RCC 7860 (cell line): Measurements from ENCODE around the gene TBL3.
"Not testable (repeated sequence)": the region's sequence is repeated elsewhere in the genome, so short reads cannot be mapped to it uniquely, and the experiment has no call there.

ENCODE experiments used
- DNase-seq: peaks from one replicate; pipeline ENCODE4 v3.0.0-alpha.2; 2015; ENCODE audit warnings: low spot score
- FAIRE-seq: peaks from 2 replicates; lab custom pipeline; 2012; peaks lifted over from hg19 to GRCh38; lab: Jason Lieb, UNC

Gene TBL3

DNA sequence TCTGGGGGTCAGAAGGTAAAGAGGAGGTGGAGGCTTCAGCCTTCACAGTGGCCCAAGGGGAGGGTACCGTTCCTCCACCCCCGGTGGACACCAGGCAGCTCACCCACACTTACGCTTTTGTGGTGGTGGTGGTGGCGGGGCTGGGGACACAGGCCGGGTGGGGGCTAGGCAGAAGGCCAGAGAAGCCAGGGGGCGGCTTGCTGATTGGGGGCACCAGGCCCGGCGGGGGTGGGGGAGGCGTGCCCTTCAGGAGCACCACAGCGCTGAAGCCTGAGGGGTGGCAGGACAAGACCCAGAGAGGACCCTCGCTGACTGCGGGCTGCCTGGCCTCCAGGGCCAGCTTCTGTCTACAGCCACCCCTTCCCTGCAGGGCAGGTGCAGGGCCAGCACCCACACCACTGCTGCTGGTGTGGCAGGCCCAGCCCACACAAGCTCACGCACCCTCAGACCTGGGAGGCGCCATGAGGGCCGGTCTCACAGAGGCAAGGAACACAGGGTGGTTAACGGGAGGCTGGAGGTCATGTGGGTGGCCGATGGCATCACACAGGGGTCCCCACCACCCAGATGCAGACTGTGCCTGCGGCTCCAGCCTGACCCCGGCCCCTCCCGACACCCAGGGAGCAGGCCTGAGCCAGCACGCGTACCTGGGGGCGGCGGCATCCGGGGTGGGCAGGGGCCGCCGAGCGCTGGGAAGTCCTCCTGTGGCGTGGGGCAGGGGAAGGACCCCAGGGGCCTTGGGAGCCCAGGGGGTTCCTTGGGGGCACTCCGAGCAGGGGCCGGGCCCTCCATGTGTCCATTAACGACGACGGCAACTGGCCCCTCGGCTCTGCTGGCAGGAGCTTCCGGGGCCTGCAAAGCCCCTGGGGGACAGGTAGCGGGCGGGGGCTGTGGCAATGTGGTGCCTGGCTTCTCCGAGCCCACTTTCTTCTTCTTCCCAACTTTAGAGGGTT lies 27.3 kb downstream of the TBL3 start:
- DNase-seq, result no peak
- no peak for FAIRE-seq

DNA sequence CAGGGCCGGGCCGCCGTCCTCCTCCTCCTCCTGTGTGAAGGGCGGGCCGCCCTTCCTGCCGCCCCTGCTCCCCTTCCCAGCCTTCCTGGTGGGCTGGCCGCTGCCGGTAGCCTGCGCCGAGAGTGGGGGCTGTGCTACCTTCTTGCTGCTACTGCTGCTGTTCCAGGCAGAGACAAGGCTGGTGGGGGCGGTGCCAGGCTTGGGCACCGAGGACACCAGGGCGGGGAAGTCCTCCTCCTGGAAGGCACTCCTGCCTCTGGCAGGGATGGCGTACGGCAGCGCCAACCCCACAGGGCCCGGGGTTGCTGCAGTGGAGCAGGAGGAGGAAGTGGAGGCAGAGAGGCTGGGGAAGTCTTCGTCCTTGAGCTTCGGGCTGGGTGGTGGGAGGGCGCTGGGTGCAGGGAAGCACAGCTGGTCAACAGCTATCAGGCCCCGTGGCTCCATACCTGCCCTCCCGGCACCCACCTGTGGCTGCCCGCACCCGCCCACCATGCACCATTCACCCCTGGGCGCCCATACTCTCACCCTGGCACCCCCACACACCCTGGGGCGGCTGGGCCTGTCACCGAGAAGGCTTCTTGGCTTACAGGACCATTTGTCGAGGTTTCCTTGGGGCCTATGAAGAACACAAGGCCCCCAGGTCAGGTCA lies 28.1 kb downstream of the TBL3 start:
- no peak for FAIRE-seq
- DNase-seq, result no peak

DNA sequence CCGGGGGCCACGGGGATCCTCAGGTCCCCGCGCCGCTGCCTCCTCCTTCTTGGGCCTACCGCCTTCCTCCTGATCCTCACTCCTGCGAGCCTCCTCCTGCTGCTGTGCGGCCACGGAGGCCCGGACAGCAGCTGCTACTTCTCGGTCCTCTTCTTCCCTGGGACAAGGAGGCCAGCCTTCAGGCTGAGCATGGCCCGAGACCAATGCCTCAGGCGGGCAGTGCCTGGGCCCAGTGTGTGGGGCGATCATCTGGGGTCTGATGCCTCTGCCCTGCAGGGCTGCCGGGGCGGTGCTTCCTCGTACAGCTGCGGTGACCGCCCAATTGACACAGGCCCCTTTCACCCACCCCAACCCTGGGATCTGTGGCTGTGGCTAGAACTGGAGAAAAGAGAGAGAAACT lies 29.2 kb downstream of the TBL3 start:
- no peak for DNase-seq
- FAIRE-seq, result no peak

DNA sequence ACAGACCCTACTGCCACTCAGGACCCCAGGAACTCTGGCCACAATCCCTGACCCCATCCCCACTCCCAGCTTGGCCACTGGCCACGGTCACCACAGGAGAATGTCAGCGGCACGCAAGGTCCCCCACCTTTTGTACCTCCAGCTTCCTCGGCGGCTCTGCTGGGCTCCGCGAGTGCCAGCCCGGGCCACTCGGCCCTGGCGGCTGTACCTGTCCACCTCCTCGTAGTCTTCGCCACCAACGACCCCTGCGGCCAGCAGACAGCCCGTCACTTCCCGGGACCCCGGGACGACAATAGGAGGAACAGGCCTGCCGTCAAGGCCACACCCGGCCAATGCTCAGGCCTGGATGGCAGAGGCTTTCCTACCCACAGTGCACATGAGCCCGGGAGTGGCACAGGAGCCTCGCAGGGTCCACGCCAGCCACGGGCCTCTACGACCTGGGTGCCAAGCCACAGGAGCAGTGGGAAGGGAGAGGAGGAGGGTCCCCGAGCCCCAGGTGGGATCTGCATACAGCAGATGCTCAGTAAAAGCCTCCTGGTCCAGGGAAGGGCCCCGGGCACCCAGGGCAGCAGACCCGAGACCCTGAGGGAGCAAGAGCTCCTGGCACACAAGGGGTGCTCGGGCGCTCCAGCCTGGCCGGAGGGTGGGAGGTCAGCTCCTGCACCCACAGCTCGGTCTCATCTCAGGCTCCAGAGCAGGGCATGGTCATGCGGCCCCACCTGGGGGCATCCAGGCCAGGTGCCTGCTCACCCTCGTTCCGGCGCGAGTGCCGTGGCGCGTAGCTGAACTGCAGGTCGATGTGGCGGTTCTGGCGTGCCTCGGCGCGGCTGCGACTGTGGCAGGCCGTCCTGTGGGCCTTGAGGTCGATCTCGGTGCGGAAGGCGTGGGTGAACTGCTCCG lies 29.9 kb downstream of the TBL3 start:
- DNase-seq, result no peak
- FAIRE-seq, result no peak

DNA sequence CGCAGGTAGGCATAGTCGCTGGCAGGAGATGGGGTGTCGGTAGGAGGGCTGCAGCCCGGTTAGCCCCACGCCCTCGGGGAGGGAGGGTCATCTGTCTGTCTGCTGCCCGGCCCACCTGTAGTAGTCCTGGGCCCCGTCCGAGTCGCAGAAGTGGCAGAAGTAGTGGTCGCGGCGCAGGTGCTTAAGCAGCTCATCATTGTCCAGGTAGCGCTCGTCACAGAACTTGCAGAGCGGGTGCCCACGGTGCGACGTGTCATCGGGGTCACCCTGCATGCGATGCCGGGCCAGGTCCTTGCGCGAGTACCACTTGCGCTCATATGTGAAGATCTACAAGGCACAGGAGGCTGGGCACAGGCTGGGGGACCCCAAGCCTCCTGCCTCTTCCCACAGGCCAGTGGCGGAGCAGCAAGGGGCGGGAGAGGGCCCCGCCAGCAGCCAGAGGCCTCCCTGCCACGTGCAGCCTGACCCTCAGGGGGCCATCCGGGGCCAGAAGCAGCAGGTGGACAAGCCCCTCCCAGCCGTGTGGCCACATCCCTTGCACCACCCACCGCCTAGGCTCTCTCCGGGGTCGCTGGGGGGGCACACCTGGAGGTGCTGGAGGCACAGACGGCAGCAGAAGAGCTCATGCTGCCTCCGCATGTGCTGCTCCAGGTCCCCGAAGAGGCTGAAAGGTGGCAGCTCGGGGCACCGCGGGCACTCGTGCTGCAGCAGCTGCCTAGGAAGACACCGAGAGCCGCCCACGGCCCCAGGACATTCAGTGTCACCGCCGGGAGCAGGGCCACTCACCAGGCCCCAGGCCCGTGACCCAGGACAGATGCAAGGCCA lies 30.8 kb downstream of the TBL3 start:
- FAIRE-seq (no peak), DNase-seq (no peak)

DNA sequence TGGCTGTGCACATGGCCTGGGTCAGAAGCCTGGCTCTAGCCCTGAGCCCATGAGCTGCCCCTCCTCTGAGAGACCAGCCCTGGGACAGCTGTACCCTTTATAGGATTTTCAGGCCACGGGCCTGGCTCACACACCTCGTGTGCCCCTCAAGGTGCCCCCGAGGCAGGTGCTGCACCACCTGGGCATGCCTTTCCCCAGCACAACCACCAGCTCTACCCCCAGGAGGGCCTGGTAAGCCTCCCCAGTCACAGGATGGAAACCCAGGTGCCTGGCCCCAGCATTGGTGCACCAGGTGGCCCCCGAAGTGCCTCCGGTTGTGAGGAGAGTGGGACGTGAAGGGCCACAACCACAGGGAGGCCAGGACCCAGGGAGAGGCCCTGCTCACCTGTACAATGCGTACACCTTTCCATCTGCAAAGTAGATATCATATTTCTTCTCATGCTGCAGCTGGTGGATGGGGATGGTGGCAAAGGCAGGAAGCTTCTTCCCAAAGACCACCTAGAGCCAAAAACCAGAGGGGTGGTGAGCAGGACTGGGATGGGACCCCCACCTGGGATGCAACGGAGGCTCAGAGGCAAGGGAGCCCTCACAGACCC lies 31.5 kb downstream of the TBL3 start:
- FAIRE-seq, result no peak
- DNase-seq, result no peak

DNA sequence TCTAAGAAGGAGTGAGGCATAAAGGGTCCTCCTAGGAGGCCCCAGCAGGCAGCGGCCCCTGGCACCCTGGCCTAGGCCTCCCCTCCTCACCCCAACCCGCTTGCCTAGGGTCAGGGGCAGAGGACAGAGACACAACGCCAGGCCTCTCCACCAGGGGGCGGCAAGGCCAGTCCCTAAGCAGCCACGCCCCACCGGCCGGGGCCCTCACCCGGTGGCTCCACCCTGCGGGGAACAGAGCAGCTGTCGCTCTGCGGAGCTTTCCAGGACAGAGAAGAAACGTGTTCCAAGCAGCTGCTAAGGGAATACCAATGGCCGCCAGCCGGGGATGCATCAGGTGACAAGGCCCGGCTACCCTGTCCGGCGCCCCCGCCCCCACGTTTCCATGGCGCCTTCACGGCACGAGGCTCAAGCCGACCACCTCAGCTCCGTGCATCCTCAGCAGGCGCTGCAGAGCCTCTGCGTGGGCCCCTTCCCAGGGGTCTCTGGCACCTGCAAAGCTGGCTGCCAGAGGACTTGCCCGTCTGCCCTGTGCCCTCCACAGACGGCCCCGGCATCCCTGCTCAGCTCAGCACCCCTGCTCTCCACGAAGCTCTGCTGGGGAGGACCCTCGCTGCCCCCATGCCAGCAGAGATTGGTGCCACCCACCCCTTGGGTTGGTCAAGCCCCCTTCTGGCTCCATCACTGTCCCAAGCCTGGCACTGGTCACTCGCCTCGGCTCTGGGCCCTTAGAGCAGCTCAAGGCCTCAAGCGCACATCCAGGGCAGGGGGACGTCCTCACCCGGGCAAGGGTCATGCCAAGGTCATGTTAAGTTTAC lies 32.2 kb downstream of the TBL3 start:
- DNase-seq (peak; percentile 72), FAIRE-seq (peak; percentile 21)

DNA sequence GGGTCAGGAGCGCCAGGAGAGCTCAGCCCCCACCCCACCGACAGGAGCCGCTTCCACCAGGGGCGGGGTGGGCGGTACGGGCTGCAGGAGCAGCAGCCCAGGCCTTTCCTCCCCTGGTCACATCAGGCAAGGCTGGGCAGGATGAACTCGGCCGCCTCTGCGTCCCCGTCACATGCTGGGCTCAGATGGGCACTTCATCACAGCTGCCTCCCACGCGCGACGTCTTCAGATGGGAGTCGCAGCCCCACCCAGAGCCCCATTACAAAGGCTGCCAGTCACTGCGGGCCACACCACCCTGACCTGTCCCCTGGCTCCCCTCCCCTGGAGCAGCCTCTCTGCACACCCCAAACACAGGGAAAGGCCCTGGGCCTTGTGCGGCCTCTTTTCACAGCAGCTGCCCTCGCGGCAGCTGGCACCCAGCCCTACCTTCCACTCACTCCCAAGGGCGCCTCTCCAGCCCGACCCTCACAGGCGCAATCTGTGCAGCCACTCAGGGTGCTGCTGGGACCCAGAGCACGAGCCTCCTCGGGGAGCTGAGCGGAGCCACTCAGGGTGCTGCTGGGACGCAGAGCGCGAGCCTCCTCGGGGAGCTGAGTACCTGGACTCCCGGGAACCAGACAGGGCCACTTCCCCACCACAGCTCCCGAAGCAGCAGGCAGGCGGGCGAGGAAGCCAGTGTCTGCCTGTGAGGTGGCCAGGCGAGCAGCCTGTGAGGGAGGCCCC lies 33.1 kb downstream of the TBL3 start:
- no peak for FAIRE-seq
- DNase-seq, result no peak

DNA sequence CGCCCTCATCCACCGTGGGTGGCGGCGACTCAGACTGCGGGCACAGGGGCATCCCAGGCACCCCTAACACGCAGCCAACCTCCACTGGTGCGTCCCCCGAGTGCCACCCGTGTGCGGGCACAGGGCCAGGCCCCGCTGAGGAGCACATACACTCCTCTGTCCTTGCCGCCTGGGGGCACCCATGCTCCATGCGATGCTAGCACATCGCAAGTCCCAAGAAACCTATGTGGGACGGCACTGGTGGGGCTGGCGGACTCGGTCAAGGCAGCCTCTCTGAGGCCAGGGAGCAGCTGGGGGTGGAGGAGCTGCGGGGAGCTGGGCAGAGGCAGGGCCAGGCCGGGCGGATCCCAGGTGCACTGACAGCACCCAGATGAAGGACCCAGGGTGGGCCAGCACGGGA lies 33.8 kb downstream of the TBL3 start:
- no peak for FAIRE-seq

DNA sequence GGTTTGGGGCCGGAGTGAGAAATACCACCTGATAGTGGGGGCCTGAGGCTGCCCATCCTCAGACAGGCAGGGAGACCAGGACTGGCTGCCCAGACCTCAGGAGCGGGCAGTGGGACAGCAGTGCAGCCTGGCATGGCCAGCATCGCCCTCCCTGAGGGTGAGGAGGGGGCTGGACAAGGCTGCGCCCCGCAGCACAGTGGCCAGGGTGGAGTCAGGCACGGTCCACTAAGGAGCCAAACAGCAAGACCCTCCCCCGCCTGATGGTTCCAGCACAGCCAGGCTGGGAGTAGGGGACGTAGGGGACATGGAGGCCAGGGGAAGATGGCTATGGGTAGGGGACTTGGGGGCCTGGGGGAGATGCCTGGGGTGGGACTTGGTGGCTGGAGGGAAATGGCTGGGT lies 34.5 kb downstream of the TBL3 start:
- FAIRE-seq, result no peak
- DNase-seq, result no peak

More for the DNA sequence above, 33.8 kb downstream of the TBL3 start:
- no peak for DNase-seq

DNA sequence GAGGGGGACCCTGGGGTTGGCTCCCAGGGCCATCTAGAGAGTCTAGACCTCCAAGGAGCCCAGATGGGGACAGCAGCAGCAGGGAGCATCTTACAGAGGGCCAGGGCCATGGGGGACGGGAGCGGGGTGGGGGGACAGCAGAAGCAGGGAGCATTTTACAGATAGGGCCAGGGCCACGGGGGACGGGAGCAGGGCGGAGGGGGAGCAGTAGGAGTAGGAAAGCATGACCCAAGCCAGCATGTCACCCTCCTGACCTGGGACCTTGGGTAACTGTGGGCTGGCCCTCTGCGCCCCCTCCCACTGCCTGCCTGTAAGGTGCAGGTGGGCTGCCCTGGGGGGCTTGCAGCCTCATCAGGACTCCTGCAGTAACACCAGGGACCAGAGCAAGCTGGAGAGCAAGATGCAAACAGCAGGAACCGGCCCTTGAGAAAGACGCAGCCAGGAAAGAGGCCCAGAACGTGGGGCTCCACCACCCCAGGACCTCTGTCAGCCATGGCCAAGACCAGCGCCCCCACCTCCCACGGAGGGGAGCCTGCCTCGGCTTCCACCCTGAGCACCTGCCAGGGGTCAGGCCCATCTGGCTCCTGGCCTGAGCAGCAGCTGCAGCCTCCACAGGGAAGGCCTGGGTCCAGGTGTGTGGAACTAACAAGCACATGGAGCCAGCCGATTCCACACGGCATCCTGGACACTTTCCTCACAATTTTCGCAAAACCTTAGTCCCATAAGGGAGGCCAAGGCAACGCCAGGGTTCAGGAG lies 35.4 kb downstream of the TBL3 start:
- no peak for DNase-seq
- FAIRE-seq, result no peak

DNA sequence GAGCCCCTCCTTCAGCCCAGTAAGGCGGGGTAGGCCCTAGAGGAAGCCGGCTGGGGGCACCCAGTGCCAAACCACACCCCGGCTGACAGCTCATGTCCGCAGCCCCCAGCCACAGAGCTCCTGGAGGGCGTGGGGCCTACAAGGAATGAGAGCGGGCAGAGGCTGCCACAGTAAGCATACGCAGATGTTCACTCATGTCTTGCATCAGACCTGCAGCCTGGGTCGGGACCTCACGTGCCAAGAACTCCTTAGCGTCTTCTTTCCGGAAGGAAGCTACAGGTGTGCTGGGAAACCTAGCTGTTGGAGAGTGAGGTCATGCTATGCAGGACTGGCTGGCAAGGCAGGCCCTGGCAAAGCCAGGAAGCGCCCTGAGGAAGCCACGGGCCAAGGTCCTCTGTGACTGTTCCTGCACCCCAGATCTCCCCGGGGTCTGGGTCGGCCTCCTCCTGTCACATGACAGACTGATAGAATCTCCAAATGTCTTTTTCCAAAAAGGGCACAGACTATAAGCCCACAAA lies 36.2 kb downstream of the TBL3 start:
- DNase-seq (peak; percentile 12), FAIRE-seq (no peak)

DNA sequence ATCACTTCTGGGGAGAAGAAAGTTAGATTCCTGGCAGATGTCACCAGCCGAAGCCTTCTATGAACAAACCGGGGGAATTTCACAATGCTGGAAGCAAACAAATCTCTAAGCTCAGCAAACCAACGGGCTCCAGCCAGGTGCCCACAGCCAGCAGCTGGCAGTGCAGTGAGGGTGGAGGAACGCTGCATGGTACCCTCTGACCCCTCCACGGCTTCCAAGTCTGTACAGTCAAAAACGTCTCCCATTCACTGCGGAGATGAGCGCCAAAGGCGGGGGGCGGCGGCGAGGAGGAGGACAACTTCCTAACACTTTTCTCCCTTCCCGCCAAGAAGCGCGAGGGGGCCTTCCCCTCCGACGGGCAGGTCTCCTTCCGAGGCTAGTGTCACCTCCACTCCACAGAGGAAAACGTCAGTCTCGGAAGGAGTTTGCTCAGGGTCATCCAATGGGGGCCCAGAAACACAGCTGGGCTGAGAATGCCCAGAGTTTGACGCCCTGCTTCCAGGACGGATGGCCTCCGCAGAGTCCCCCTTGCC lies 36.8 kb downstream of the TBL3 start:
- DNase-seq (no peak), FAIRE-seq (no peak)

DNA sequence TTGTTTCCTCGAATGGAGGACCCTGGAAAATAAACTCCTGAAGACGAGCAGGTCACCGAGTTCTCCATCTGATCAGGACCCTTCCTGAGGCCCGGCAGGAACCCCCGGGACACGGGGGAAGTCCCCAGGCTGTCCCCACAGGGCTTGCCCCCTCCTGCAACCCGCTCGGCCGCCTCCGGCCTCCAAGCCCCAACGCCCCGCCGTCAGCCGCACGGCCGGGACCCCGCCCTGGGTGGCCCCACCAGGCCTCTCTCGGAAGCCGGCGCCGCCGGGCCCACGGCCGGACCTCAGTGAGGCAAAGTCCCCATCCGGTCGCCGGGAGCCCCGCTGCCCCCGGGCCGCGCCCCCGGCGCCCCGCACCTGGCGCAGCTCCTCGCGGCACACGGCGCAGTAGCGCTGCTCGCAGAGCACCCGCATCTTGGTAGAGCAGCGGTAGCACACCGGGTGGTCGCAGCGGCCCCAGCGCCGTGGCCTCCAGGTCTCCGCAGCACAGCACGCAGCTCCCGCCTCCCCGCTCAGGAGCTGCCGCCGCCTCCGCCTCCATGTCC lies 37.4 kb downstream of the TBL3 start:
- no peak for DNase-seq
- FAIRE-seq, result no peak

DNA sequence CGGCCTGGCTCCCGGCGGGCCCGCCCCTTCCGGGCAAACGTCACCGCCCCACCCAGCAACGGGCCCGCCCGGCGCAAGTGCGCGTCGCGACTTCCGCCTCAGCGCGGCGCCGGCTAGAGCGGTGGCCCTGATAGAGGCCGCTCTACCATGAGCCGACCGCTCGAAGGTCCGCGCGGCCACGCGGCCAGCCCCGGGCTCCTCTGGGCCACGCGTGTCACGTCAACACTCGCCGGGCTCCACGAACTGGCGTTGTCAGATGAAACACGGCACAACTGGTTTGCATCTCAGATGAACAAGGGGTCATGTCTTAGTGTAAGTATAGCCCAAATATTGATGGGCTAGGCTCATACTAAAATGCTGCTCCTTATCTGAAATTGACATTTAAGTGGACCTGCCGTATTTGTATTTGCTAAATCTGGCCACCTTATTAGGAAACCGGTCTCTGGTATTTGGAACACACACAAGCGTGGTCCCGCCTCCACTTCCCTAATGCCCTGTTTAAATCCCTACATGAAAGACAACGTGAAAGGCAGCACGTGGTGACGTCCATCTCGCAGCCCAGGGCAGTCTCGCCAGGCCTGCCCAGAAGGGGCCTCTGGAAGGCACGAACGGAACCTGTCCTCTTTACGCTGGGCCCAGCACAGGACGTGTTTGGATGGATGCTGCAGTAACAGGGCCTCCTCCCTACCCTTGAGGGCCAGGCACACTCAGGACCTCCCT lies 38.1 kb downstream of the TBL3 start, which contains the start of gene ZNF598:
Gene ZNF598, minus strand, starts transcription at position 31 of the 720 bp plus-strand sequence.
- FAIRE-seq (no peak), DNase-seq (peak; percentile 65)

DNA sequence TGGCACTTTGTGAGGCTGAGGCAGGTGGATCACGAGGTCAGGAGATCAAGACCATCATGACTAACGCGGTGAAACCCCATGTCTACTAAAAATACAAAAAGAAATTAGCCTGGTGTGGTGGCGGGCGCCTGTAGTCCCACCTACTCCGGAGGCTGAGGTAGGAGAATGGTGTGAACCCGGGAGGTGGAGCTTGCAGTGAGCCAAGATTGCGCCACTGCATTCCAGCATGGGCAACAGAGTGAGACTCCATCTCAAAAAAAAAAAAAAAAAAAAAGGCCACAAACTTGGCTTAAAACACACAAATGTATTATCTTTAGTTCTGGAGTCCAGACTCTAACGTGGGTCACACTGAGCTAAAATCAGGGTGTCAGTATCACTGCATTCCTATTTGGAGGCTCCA lies 39.9 kb downstream of the TBL3 start:
- not testable (repeated sequence) for FAIRE-seq, DNase-seq
